ENCODE measurements around the gene ALDH16A1.

The ALDH16A1 gene

GRCh38 chr19:49431330-49431749 is 21.7 kb upstream of the ALDH16A1 start:
- no peaks in the 10 kb centered on the region for H3K36me3 ChIP-seq (ENCODE audit: control insufficient read depth, insufficient read depth, low read length)
- H3K9me3 ChIP-seq (ENCODE audit: control insufficient read depth, low read length), result no peaks in the 10 kb centered on the region
- no peak overlapping the region for H3K27ac ChIP-seq (ENCODE audit: insufficient read depth, low read length, poor library complexity, severe bottlenecking)
- H3K4me1 ChIP-seq (ENCODE audit: control insufficient read depth, insufficient read depth, low read length, poor library complexity, severe bottlenecking), result peaks cover 37% of the 10 kb centered on the region
- peaks cover 74% of the 10 kb centered on the region for H3K27me3 ChIP-seq (replicated peaks; ENCODE audit: control insufficient read depth, insufficient read depth, low read length, poor library complexity, severe bottlenecking)
- no peak overlapping the region for H3K4me3 ChIP-seq (ENCODE audit: insufficient read depth, low read depth, low read length, poor library complexity, severe bottlenecking)
- no peak for DNase-seq

GRCh38 chr19:49432141-49433073 is 20.6 kb upstream of the ALDH16A1 start:
- peaks cover 71% of the 10 kb centered on the region for H3K27me3 ChIP-seq (replicated peaks; ENCODE audit: control insufficient read depth, insufficient read depth, low read length, poor library complexity, severe bottlenecking)
- no peak overlapping the region for H3K4me3 ChIP-seq (ENCODE audit: insufficient read depth, low read depth, low read length, poor library complexity, severe bottlenecking)
- DNase-seq, result no peak
- no peak overlapping the region for H3K27ac ChIP-seq (ENCODE audit: insufficient read depth, low read length, poor library complexity, severe bottlenecking)
- H3K36me3 ChIP-seq (ENCODE audit: control insufficient read depth, insufficient read depth, low read length), result no peaks in the 10 kb centered on the region
- no peaks in the 10 kb centered on the region for H3K9me3 ChIP-seq (ENCODE audit: control insufficient read depth, low read length)
- peaks cover 40% of the 10 kb centered on the region for H3K4me1 ChIP-seq (ENCODE audit: control insufficient read depth, insufficient read depth, low read length, poor library complexity, severe bottlenecking)

GRCh38 chr19:49433240-49433901 is 19.7 kb upstream of the ALDH16A1 start:
- Histone ChIP-seq H3K9me3 (ENCODE audit: control insufficient read depth, low read length) (no peaks in the 10 kb centered on the region), H3K27ac (ENCODE audit: insufficient read depth, low read length, poor library complexity, severe bottlenecking) (no peak overlapping the region), H3K27me3 (replicated peaks; ENCODE audit: control insufficient read depth, insufficient read depth, low read length, poor library complexity, severe bottlenecking) (peaks cover 69% of the 10 kb centered on the region), H3K36me3 (ENCODE audit: control insufficient read depth, insufficient read depth, low read length) (no peaks in the 10 kb centered on the region), H3K4me3 (ENCODE audit: insufficient read depth, low read depth, low read length, poor library complexity, severe bottlenecking) (no peak overlapping the region), H3K4me1 (ENCODE audit: control insufficient read depth, insufficient read depth, low read length, poor library complexity, severe bottlenecking) (peaks cover 30% of the 10 kb centered on the region)
- DNase-seq, result no peak

- Histone ChIP-seq H3K27me3 (replicated peaks; ENCODE audit: control insufficient read depth, insufficient read depth, low read length, poor library complexity, severe bottlenecking) (peaks cover 75% of the 10 kb centered on the region), H3K4me1 (ENCODE audit: control insufficient read depth, insufficient read depth, low read length, poor library complexity, severe bottlenecking) (peaks cover 25% of the 10 kb centered on the region), H3K4me3 (ENCODE audit: insufficient read depth, low read depth, low read length, poor library complexity, severe bottlenecking) (no peak overlapping the region), H3K27ac (ENCODE audit: insufficient read depth, low read length, poor library complexity, severe bottlenecking) (no peak overlapping the region), H3K36me3 (ENCODE audit: control insufficient read depth, insufficient read depth, low read length) (no peaks in the 10 kb centered on the region), H3K9me3 (ENCODE audit: control insufficient read depth, low read length) (no peaks in the 10 kb centered on the region)
- DNase-seq, result no peak
These were observed 18.0 kb upstream of the ALDH16A1 start for GRCh38 chr19:49434907-49435583.

GRCh38 chr19:49435670-49436069 is 17.4 kb upstream of the ALDH16A1 start:
- DNase-seq, result no peak
- H3K4me1 ChIP-seq (ENCODE audit: control insufficient read depth, insufficient read depth, low read length, poor library complexity, severe bottlenecking), result peaks cover 25% of the 10 kb centered on the region
- no peaks in the 10 kb centered on the region for H3K9me3 ChIP-seq (ENCODE audit: control insufficient read depth, low read length)
- H3K36me3 ChIP-seq (ENCODE audit: control insufficient read depth, insufficient read depth, low read length), result no peaks in the 10 kb centered on the region
- H3K4me3 ChIP-seq (ENCODE audit: insufficient read depth, low read depth, low read length, poor library complexity, severe bottlenecking), result no peak overlapping the region
- H3K27ac ChIP-seq (ENCODE audit: insufficient read depth, low read length, poor library complexity, severe bottlenecking), result no peak overlapping the region
- peaks cover 82% of the 10 kb centered on the region for H3K27me3 ChIP-seq (replicated peaks; ENCODE audit: control insufficient read depth, insufficient read depth, low read length, poor library complexity, severe bottlenecking)

- Histone ChIP-seq H3K9me3 (ENCODE audit: control insufficient read depth, low read length) (no peaks in the 10 kb centered on the region), H3K4me3 (ENCODE audit: insufficient read depth, low read depth, low read length, poor library complexity, severe bottlenecking) (no peak overlapping the region), H3K27ac (ENCODE audit: insufficient read depth, low read length, poor library complexity, severe bottlenecking) (no peak overlapping the region), H3K4me1 (ENCODE audit: control insufficient read depth, insufficient read depth, low read length, poor library complexity, severe bottlenecking) (peaks cover 28% of the 10 kb centered on the region), H3K36me3 (ENCODE audit: control insufficient read depth, insufficient read depth, low read length) (no peaks in the 10 kb centered on the region), H3K27me3 (replicated peaks; ENCODE audit: control insufficient read depth, insufficient read depth, low read length, poor library complexity, severe bottlenecking) (peaks cover 80% of the 10 kb centered on the region)
- DNase-seq, result peak in 2 of 3 donors; percentile 37 to 43
These were observed 16.5 kb upstream of the ALDH16A1 start for GRCh38 chr19:49436381-49437017.

- Histone ChIP-seq H3K36me3 (ENCODE audit: control insufficient read depth, insufficient read depth, low read length) (no peaks in the 10 kb centered on the region), H3K27me3 (replicated peaks; ENCODE audit: control insufficient read depth, insufficient read depth, low read length, poor library complexity, severe bottlenecking) (peaks cover 80% of the 10 kb centered on the region), H3K4me3 (ENCODE audit: insufficient read depth, low read depth, low read length, poor library complexity, severe bottlenecking) (no peak overlapping the region), H3K9me3 (ENCODE audit: control insufficient read depth, low read length) (no peaks in the 10 kb centered on the region), H3K27ac (ENCODE audit: insufficient read depth, low read length, poor library complexity, severe bottlenecking) (no peak overlapping the region), H3K4me1 (ENCODE audit: control insufficient read depth, insufficient read depth, low read length, poor library complexity, severe bottlenecking) (peaks cover 27% of the 10 kb centered on the region)
- DNase-seq, result no peak
These were observed 15.8 kb upstream of the ALDH16A1 start for GRCh38 chr19:49437231-49437630.

GRCh38 chr19:49438261-49438660 is 14.8 kb upstream of the ALDH16A1 start:
- no peak overlapping the region for H3K27ac ChIP-seq (ENCODE audit: insufficient read depth, low read length, poor library complexity, severe bottlenecking)
- peaks cover 73% of the 10 kb centered on the region for H3K27me3 ChIP-seq (replicated peaks; ENCODE audit: control insufficient read depth, insufficient read depth, low read length, poor library complexity, severe bottlenecking)
- no peak for DNase-seq
- no peak overlapping the region for H3K4me3 ChIP-seq (ENCODE audit: insufficient read depth, low read depth, low read length, poor library complexity, severe bottlenecking)
- peaks cover 28% of the 10 kb centered on the region for H3K4me1 ChIP-seq (ENCODE audit: control insufficient read depth, insufficient read depth, low read length, poor library complexity, severe bottlenecking)
- H3K36me3 ChIP-seq (ENCODE audit: control insufficient read depth, insufficient read depth, low read length), result no peaks in the 10 kb centered on the region
- H3K9me3 ChIP-seq (ENCODE audit: control insufficient read depth, low read length), result no peaks in the 10 kb centered on the region

- no peaks in the 10 kb centered on the region for H3K36me3 ChIP-seq (ENCODE audit: control insufficient read depth, insufficient read depth, low read length)
- H3K4me3 ChIP-seq (ENCODE audit: insufficient read depth, low read depth, low read length, poor library complexity, severe bottlenecking), result no peak overlapping the region
- H3K4me1 ChIP-seq (ENCODE audit: control insufficient read depth, insufficient read depth, low read length, poor library complexity, severe bottlenecking), result peaks cover 25% of the 10 kb centered on the region
- H3K9me3 ChIP-seq (ENCODE audit: control insufficient read depth, low read length), result no peaks in the 10 kb centered on the region
- no peak overlapping the region for H3K27ac ChIP-seq (ENCODE audit: insufficient read depth, low read length, poor library complexity, severe bottlenecking)
- no peak for DNase-seq
- peaks cover 59% of the 10 kb centered on the region for H3K27me3 ChIP-seq (replicated peaks; ENCODE audit: control insufficient read depth, insufficient read depth, low read length, poor library complexity, severe bottlenecking)
These were observed 13.2 kb upstream of the ALDH16A1 start for GRCh38 chr19:49439836-49440235.
